ENCODE measurements around the gene DGKB.

DNA sequence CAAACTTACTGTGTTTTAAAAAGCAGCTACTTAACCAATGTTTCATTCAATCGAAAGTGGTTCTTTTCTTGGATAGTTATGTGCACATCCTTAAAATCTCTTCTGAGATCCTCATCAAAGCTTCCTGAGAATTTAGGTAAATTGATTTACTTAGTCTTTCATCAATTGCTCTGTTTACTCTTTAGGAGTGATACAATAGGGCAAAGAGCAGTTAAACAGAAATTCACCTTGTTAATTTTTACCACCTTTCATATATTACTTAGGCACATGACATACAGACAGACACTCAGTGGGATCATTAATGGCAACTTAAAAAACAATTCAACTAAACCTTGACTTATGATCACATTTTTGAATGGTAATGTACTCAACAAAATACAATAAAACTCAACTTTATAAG lies 456.3 kb downstream of the DGKB start:
- TF ChIP-seq GATA3 (IDR thresholded peaks at IDR 0.05; ENCODE audit: low read depth, low read length) (no peak), GATA2 (IDR thresholded peaks at IDR 0.05; ENCODE audit: low read depth, low read length) (no peak)
